GM12872 (cell line): ENCODE results near the gene FAM217B.

ENCODE experiments used
- TF ChIP-seq, protein P1 (sequence below): IDR thresholded peaks from 3 replicates; pipeline ENCODE4 v1.5.1; 2011; ENCODE audit warnings: low read depth, mild to moderate bottlenecking, low read length, moderate library complexity; ENCODE audit not compliant: insufficient read depth

The FAM217B gene

GRCh38 chr20:59933296-59933848 is 6.8 kb upstream of the FAM217B start, which contains the start of gene SYCP2:
Gene SYCP2 (minus strand): TSS chr20:59933637. CDS start chr20:59922413, 11,224 bp downstream.
- TF ChIP-seq, protein P1, sequence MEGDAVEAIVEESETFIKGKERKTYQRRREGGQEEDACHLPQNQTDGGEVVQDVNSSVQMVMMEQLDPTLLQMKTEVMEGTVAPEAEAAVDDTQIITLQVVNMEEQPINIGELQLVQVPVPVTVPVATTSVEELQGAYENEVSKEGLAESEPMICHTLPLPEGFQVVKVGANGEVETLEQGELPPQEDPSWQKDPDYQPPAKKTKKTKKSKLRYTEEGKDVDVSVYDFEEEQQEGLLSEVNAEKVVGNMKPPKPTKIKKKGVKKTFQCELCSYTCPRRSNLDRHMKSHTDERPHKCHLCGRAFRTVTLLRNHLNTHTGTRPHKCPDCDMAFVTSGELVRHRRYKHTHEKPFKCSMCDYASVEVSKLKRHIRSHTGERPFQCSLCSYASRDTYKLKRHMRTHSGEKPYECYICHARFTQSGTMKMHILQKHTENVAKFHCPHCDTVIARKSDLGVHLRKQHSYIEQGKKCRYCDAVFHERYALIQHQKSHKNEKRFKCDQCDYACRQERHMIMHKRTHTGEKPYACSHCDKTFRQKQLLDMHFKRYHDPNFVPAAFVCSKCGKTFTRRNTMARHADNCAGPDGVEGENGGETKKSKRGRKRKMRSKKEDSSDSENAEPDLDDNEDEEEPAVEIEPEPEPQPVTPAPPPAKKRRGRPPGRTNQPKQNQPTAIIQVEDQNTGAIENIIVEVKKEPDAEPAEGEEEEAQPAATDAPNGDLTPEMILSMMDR, result no peak

GRCh38 chr20:59933849-59934585 is 6.2 kb upstream of the FAM217B start:
- TF ChIP-seq, protein P1, result peak; percentile 80

DNA sequence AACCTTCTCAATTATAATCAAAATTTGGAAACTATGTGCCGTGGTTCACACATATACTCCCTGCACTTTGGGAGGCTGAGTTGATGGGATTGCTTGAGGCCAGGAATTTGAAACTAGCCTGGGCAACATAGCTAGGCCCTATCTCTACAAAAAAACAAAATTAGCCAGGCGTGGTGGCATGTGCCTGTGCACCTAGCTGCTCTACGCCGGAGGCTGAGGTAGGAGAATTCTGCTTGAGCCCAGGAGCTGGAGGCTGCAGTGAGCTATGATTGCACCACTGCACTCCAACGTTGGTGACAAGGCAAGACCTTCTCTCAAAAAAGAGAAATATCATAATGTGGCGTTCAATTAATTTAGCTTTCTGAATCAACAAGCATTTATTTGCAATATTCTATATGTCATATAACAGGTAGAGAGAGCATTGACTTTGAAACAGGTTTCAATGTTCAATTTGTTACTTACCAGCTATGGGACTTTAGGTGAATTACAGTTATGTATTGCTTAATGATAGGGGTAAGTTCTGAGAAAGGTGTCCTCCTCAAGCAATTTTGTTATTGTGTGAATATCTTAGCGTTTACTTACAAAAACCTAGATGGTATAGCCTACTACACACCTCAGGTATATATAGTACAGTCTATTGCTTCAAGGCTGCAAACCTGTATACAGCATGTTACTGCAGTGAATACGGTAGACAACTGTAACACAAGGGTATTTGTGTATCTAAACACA is 4.6 kb upstream of the FAM217B start:
- TF ChIP-seq, protein P1, result no peak

GRCh38 chr20:59936409-59936808 is 3.8 kb upstream of the FAM217B start:
- TF ChIP-seq, protein P1, result no peak

- TF ChIP-seq, protein P1, result no peak
Measured at GRCh38 chr20:59937150-59937549, 3.0 kb upstream of the FAM217B start.

- TF ChIP-seq, protein P1, result no peak
Measured at GRCh38 chr20:59938221-59938620, 2.0 kb upstream of the FAM217B start.

GRCh38 chr20:59938696-59939051 is 1.5 kb upstream of the FAM217B start:
- TF ChIP-seq, protein P1, result no peak
